ENCODE results near the gene NPFFR2.
"Not testable (repeated sequence)": the region's sequence is repeated elsewhere in the genome, so short reads cannot be mapped to it uniquely, and the experiment has no call there.

NPFFR2 gene

GRCh38 chr4:72112514-72113156 is 80.8 kb downstream of the NPFFR2 start:
- no peak for DNase-seq

GRCh38 chr4:72118017-72118416 is 86.2 kb downstream of the NPFFR2 start:
- no peak for DNase-seq

GRCh38 chr4:72119946-72120345 is 88.1 kb downstream of the NPFFR2 start:
- DNase-seq: no peak

- no peak for DNase-seq
Observed at GRCh38 chr4:72128741-72129140, 96.9 kb downstream of the NPFFR2 start.

DNA sequence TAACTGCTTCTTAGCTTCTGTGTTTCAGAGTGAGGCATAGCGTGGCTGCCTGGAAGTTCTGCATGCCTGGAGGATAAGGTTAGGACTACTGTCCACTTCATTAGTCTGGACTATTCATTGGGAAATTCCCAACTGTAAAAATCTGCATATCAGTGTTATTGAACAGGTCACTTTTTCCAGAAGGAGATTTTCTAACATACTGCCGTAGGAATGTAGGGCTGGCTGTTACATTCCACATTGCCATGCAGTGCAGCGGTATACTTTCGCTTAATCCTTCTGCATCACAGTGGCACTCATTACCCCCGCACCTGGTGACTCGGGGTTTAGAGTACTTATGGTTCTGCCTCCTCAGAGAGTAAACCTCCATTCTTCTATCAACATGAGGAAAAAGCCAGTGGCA is 104.6 kb downstream of the NPFFR2 start:
- DNase-seq: no peak

GRCh38 chr4:72139997-72140396 is 108.2 kb downstream of the NPFFR2 start:
- not testable (repeated sequence) for DNase-seq

GRCh38 chr4:72144241-72144640 is 112.4 kb downstream of the NPFFR2 start:
- no peak for DNase-seq

- no peak for DNase-seq
Observed at GRCh38 chr4:72152731-72153130, 120.9 kb downstream of the NPFFR2 start.

DNA sequence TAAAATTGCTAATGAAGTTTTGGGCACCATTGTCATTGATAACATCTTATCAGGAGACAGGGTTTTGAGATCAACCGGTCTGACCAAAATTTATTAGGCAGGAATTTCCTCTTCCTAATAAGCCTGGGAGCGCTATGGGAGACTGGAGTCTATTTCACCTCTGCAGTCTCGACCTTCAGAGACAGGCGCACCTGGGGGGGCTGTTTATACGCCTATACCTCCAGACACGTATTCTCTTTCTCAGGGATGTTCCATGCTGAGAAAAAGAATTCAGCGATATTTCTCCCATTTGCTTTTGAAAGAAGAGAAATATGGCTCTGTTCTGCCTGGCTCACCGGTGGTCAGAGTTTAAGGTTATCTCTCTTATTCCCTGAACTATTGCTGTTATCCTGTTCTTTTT is 121.8 kb downstream of the NPFFR2 start:
- DNase-seq: not testable (repeated sequence)

DNA sequence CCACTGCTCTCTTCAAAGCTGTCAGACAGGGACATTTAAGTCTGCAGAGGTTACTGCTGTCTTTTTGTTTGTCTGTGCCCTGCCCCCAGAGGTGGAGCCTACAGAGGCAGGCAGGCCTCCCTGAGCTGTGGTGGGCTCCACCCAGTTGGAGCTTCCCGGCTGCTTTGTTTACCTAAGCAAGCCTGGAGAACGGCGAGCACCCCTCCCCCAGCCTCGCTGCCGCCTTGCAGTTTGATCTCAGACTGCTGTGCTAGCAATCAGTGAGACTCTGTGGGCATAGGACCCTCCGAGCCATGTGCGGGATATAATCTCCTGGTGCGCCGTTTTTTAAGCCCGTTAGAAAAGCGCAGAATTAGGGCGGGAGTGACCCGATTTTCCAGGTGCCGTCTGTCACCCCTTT is 137.5 kb downstream of the NPFFR2 start:
- DNase-seq: not testable (repeated sequence)

GRCh38 chr4:72169861-72170260 is 138.1 kb downstream of the NPFFR2 start:
- DNase-seq: no peak

GRCh38 chr4:72171761-72172160 is 140.0 kb downstream of the NPFFR2 start:
- DNase-seq: no peak

DNA sequence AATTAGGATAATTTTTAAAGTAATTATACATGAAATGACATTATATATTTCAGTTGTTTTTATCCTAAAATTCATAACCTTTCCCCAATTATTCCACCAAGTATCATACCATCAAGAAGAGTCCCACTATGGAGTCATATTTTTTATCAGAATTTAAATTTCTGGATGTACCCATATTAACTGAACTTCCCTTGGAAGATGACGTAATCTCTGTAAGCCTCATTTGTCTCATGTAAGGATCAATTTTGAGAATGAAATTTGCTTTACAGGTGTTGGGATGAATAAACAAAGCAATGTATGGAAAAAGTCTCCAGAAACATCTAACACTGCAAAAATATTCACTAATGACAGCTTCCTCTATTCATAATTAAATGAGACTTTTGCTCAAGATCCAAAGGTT is 147.5 kb downstream of the NPFFR2 start:
- no peak for DNase-seq

- no peak for DNase-seq
Observed at GRCh38 chr4:72186714-72187113, 154.9 kb downstream of the NPFFR2 start.

DNA sequence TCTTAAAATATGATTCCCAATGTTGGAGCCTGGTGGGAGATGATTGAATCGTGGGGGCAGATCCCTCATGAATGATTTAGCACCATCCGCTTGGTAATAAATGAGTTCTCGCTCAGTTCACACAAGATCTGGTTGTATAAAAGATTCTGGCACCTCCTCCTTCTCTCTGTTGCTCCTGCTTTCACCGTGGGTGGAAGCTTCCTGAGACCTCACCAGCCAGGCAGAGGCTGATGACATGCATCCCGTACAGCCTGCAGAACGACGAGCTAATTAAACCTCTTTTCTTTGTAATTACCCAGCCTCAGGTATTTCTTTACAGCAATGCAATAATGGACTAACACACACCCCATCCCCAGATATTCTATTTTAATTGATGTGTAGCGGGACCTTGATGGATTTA is 162.2 kb downstream of the NPFFR2 start:
- no peak for DNase-seq

GRCh38 chr4:72194453-72194852 is 162.7 kb downstream of the NPFFR2 start:
- no peak for DNase-seq
